ENCODE results near the gene ABCC8. TPM values are rescaled to one million over a fixed set of nuclear protein-coding genes. Genes with fewer than 3 reads are reported as not detected.

Gene ABCC8
- total and polyA plus RNA-seq, 9 of the 15 experiments (the other 6 are each of a cell fraction or from before 2014, with no cell fraction given): not detected

DNA sequence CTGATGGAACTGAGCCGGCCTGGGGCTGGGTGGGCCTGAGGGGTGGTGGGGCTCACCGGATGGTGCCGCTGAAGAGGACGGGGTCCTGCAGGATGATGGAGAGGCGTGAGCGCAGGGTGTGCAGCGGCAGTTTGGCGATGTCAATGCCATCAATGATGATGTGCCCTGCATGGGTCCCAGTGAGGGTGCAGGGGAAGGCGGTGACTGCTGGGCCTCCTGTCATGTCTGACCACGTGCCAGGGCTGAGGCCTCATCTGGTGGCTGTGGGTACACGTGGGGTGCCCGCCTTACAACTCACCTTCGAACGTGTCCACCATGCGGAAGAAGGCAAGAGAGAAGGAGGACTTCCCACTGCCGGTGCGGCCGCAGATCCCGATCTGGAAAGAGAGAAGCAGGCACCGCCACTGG is 81.1 kb downstream of the ABCC8 start:
- H2AFZ ChIP-seq (ENCODE audit: low read depth, low read length): no peak overlapping the region
- H4K20me1 ChIP-seq (replicated peaks; ENCODE audit: control insufficient read depth, insufficient read depth, low read length): peaks cover 3% of the 10 kb centered on the region; the same call in 1 of the 2 replicates
- H3K79me2 ChIP-seq (ENCODE audit: control insufficient read depth, insufficient read depth, low read length): no peaks in the 10 kb centered on the region
- FAIRE-seq (no peak), ATAC-seq (no peak), DNase-seq (ENCODE audit: extremely low read depth in 1 of 4, low spot score in 3 of 4) (no peak)
- H3K27me3 ChIP-seq (ENCODE audit: control insufficient read depth in 2 of 2, insufficient read depth in 2 of 2, low read length in 2 of 2): peaks cover 17 to 76% of the 10 kb centered on the region in 2 experiments
- H3K4me2 ChIP-seq (ENCODE audit: insufficient read depth, low read length): no peak overlapping the region
- ChIA-PET CTCF (ENCODE audit: low intra/inter-chr PET ratio) (no interaction called here), POLR2A (no interaction called here)
- H3K4me3 ChIP-seq: no peak overlapping the region
- peaks cover 0 to 4% of the 10 kb centered on the region in 2 experiments; a peak in 1 of 5 replicates for H3K4me1 ChIP-seq (replicated peaks in 1 of 2; ENCODE audit: control insufficient read depth in 2 of 2, insufficient read depth in 2 of 2, low read length in 2 of 2)
- H3K9ac ChIP-seq (ENCODE audit: insufficient read depth in 1 of 2, low read depth in 2 of 2, low read length in 2 of 2): no peak overlapping the region
- intact Hi-C loops (cut with micrococcal nuclease) (no loop called here), in situ Hi-C loops (cut with MboI) (loop anchor here (10.0 kb wide), 1 partner anchor 129 kb away; no protein-coding TSS in a partner anchor)
- 7% methylated on average over 18 of the region's 20 CpGs for WGBS (ENCODE audit: insufficient coverage, low coverage, missing lambda C conversion rate)
- TF ChIP-seq, protein P1, sequence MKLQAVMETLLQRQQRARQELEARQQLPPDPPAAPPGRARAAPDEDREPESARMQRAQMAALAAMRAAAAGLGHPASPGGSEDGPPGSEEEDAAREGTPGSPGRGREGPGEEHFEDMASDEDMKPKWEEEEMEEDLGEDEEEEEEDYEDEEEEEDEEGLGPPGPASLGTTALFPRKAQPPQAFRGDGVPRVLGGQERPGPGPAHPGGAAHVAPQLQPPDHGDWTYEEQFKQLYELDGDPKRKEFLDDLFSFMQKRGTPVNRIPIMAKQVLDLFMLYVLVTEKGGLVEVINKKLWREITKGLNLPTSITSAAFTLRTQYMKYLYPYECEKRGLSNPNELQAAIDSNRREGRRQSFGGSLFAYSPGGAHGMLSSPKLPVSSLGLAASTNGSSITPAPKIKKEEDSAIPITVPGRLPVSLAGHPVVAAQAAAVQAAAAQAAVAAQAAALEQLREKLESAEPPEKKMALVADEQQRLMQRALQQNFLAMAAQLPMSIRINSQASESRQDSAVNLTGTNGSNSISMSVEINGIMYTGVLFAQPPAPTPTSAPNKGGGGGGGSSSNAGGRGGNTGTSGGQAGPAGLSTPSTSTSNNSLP (IDR thresholded peaks at IDR 0.05; ENCODE audit: borderline replicate concordance, low read depth, low read length): no peak
- TF ChIP-seq, protein P2, sequence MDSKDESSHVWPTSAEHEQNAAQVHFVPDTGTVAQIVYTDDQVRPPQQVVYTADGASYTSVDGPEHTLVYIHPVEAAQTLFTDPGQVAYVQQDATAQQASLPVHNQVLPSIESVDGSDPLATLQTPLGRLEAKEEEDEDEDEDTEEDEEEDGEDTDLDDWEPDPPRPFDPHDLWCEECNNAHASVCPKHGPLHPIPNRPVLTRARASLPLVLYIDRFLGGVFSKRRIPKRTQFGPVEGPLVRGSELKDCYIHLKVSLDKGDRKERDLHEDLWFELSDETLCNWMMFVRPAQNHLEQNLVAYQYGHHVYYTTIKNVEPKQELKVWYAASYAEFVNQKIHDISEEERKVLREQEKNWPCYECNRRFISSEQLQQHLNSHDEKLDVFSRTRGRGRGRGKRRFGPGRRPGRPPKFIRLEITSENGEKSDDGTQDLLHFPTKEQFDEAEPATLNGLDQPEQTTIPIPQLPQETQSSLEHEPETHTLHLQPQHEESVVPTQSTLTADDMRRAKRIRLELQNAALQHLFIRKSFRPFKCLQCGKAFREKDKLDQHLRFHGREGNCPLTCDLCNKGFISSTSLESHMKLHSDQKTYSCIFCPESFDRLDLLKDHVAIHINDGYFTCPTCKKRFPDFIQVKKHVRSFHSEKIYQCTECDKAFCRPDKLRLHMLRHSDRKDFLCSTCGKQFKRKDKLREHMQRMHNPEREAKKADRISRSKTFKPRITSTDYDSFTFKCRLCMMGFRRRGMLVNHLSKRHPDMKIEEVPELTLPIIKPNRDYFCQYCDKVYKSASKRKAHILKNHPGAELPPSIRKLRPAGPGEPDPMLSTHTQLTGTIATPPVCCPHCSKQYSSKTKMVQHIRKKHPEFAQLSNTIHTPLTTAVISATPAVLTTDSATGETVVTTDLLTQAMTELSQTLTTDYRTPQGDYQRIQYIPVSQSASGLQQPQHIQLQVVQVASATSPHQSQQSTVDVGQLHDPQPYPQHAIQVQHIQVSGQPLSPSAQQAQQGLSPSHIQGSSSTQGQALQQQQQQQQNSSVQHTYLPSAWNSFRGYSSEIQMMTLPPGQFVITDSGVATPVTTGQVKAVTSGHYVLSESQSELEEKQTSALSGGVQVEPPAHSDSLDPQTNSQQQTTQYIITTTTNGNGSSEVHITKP (IDR thresholded peaks at IDR 0.05; ENCODE audit: partially characterized antibody): no peak
- TF ChIP-seq RB1 (IDR thresholded peaks at IDR 0.05; ENCODE audit: low read depth): no peak
- TF ChIP-seq ARID2 (IDR thresholded peaks at IDR 0.05): no peak
- TF ChIP-seq ZNF431 (CRISPR knock-in tag; IDR thresholded peaks at IDR 0.05): no peak
- no peak overlapping the region for H3K27ac ChIP-seq (ENCODE audit: extremely low read depth, low read depth, low read length)
- BruUV-seq (replicated peaks): no TSS peak
- no peaks in the 10 kb centered on the region for H3K9me3 ChIP-seq (replicated peaks; ENCODE audit: control insufficient read depth, insufficient read depth, low read depth, low read length)
- no peaks in the 10 kb centered on the region for H3K9me1 ChIP-seq (ENCODE audit: control insufficient read depth, insufficient read depth, low read length)
- H3K36me3 ChIP-seq (ENCODE audit: control insufficient read depth, insufficient read depth, low read length): no peaks in the 10 kb centered on the region
